Occipital lobe (tissue), 2 donors: ENCODE measurements around the gene DNAJC8. TPM values are rescaled to one million over a fixed set of nuclear protein-coding genes. Genes with fewer than 3 reads are reported as not detected.

Source experiments
- DNase-seq: peaks from one replicate; lab custom pipeline; 2025; lab: John Stamatoyannopoulos, UW
- total RNA-seq: library from RNA; depleted of rRNA; stranded (reverse); fragments of >200 nt; gene quantifications from one replicate; pipeline ENCODE4 v1.2.3, GENCODE V29; 2014

The DNAJC8 gene
- total RNA-seq, 1 donor from 2014 or later = 36.7 TPM

- no peak for DNase-seq
These were observed 17.1 kb upstream of the DNAJC8 start for GRCh38 chr1:28249866-28250295.

GRCh38 chr1:28249013-28249865, 16.4 kb upstream of the DNAJC8 start:
- no peak for DNase-seq

- peak; percentile 71 for DNase-seq
These were observed 15.6 kb upstream of the DNAJC8 start for GRCh38 chr1:28248273-28249012.

GRCh38 chr1:28247612-28248272, 14.9 kb upstream of the DNAJC8 start:
- no peak for DNase-seq

- DNase-seq = no peak
These were observed 13.6 kb upstream of the DNAJC8 start for GRCh38 chr1:28246427-28246832.

GRCh38 chr1:28244549-28245251, 11.9 kb upstream of the DNAJC8 start:
- DNase-seq = no peak

- DNase-seq = no peak
These were observed 11.0 kb upstream of the DNAJC8 start for GRCh38 chr1:28243685-28244311.

GRCh38 chr1:28241638-28242241, 8.9 kb upstream of the DNAJC8 start:
- DNase-seq = no peak

GRCh38 chr1:28240024-28240423, 7.2 kb upstream of the DNAJC8 start:
- no peak for DNase-seq

- no peak for DNase-seq
These were observed 6.2 kb upstream of the DNAJC8 start for GRCh38 chr1:28239004-28239403.

- DNase-seq = no peak
These were observed 4.0 kb upstream of the DNAJC8 start for GRCh38 chr1:28236656-28237322.

- peak; percentile 99 for DNase-seq
These were observed 3.2 kb upstream of the DNAJC8 start, which contains the start of gene ATP5IF1 for GRCh38 chr1:28235755-28236655. TSS of gene ATP5IF1 (plus strand) at chr1:28236124. CDS start at chr1:28236184, 60 bp downstream.

GRCh38 chr1:28233264-28233606, 406 bp upstream of the DNAJC8 start:
- DNase-seq = no peak

GRCh38 chr1:28229996-28230395, 2.8 kb downstream of the DNAJC8 start:
- DNase-seq = no peak

- DNase-seq = no peak
These were observed 3.7 kb downstream of the DNAJC8 start for GRCh38 chr1:28229089-28229488.

GRCh38 chr1:28213315-28213714, 19.5 kb downstream of the DNAJC8 start:
- no peak for DNase-seq

- no peak for DNase-seq
These were observed 23.1 kb downstream of the DNAJC8 start for GRCh38 chr1:28209700-28210099.

GRCh38 chr1:28208818-28209441, 23.9 kb downstream of the DNAJC8 start:
- peak; percentile 19 for DNase-seq
